Stimulated activated naive CD8-positive, alpha-beta T cell treated with anti-CD3 and anti-CD28 coated beads, Interleukin-15, amount 100 ng/mL, for 72 hours (primary cell): ENCODE measurements around the gene MARVELD2.
A peak's percentile ranks its signal among the peaks of the same experiment; 100 is the strongest.
"Not testable (repeated sequence)": the region's sequence is repeated elsewhere in the genome, so short reads cannot be mapped to it uniquely, and the experiment has no call there.

ENCODE experiments used
- ATAC-seq: fragments of 150-1000 bp; cut with Tn5 transposase; 2 replicates; pipeline ENCODE4 v1.10.0; 2021; ENCODE audit warnings: mild to moderate bottlenecking, moderate library complexity
- DNase-seq, 2 donors: peaks; one replicate each; pipeline ENCODE4 v3.0.0; 2021 to 2022
- H3K27ac Mint-ChIP-seq, 2 donors: one replicate each; pipeline ENCODE4 v1.8.0; 2022; ENCODE audit warnings: mild to moderate bottlenecking in 2 of 2, mixed read lengths in 2 of 2, moderate library complexity in 2 of 2
- H3K27me3 Mint-ChIP-seq: one replicate; pipeline ENCODE4 v1.8.0; 2022; ENCODE audit warnings: mixed read lengths
- H3K4me1 Mint-ChIP-seq: one replicate; pipeline ENCODE4 v1.8.0; 2022; ENCODE audit warnings: mild to moderate bottlenecking, mixed read lengths
- H3K4me3 Mint-ChIP-seq, 2 donors: one replicate each; pipeline ENCODE4 v1.8.0; 2022; ENCODE audit warnings: mild to moderate bottlenecking in 2 of 2, mixed read lengths in 2 of 2, moderate library complexity in 1 of 2
- H3K9me3 Mint-ChIP-seq, 2 donors: one replicate each; pipeline ENCODE4 v1.8.0; 2022; ENCODE audit warnings: mixed read lengths in 2 of 2

The MARVELD2 gene

GRCh38 chr5:69467442-69468225 lies 52.7 kb downstream of the MARVELD2 start:
- peaks cover 0 to 9% of the 10 kb centered on the region in 2 donors for H3K9me3 Mint-ChIP-seq
- no peak overlapping the region for H3K27ac Mint-ChIP-seq
- no peak for DNase-seq
- no peaks in the 10 kb centered on the region for H3K27me3 Mint-ChIP-seq
- H3K4me1 Mint-ChIP-seq: no peaks in the 10 kb centered on the region
- no peak for ATAC-seq
- H3K4me3 Mint-ChIP-seq: no peak overlapping the region

GRCh38 chr5:69468631-69469030 lies 53.7 kb downstream of the MARVELD2 start:
- Mint-ChIP-seq H3K9me3 (peaks cover 0 to 9% of the 10 kb centered on the region in 2 donors), H3K4me3 (no peak overlapping the region), H3K27me3 (no peaks in the 10 kb centered on the region), H3K4me1 (no peaks in the 10 kb centered on the region), H3K27ac (no peak overlapping the region)
- no peak for ATAC-seq
- DNase-seq: no peak

- H3K27me3 Mint-ChIP-seq, H3K4me3 Mint-ChIP-seq, DNase-seq, H3K9me3 Mint-ChIP-seq, H3K4me1 Mint-ChIP-seq, H3K27ac Mint-ChIP-seq, ATAC-seq: not testable (repeated sequence)
Observed at GRCh38 chr5:69471516-69471915, 56.6 kb downstream of the MARVELD2 start.

- not testable (repeated sequence) for H3K27me3 Mint-ChIP-seq
Observed at GRCh38 chr5:69472535-69473143, 57.7 kb downstream of the MARVELD2 start.

GRCh38 chr5:69477170-69477569 lies 62.3 kb downstream of the MARVELD2 start:
- H3K27me3 Mint-ChIP-seq: no peaks in the 10 kb centered on the region
- H3K27ac Mint-ChIP-seq: no peak overlapping the region
- no peaks in the 10 kb centered on the region for H3K4me1 Mint-ChIP-seq
- no peak overlapping the region for H3K4me3 Mint-ChIP-seq
- ATAC-seq: no peak
- no peak for DNase-seq
- H3K9me3 Mint-ChIP-seq: no peaks in the 10 kb centered on the region

More at GRCh38 chr5:69472535-69473143, 57.7 kb downstream of the MARVELD2 start:
- H3K4me3 Mint-ChIP-seq, H3K9me3 Mint-ChIP-seq, H3K27ac Mint-ChIP-seq, ATAC-seq, DNase-seq, H3K4me1 Mint-ChIP-seq: not testable (repeated sequence)

GRCh38 chr5:69478296-69478695 lies 63.4 kb downstream of the MARVELD2 start:
- H3K9me3 Mint-ChIP-seq, H3K4me3 Mint-ChIP-seq, H3K4me1 Mint-ChIP-seq, H3K27ac Mint-ChIP-seq, H3K27me3 Mint-ChIP-seq, DNase-seq, ATAC-seq: not testable (repeated sequence)

- Mint-ChIP-seq H3K27me3 (peaks cover 3% of the 10 kb centered on the region), H3K9me3 (no peaks in the 10 kb centered on the region), H3K27ac (no peak overlapping the region), H3K4me1 (no peaks in the 10 kb centered on the region), H3K4me3 (no peak overlapping the region)
- ATAC-seq (no peak), DNase-seq (no peak)
Observed at GRCh38 chr5:69484891-69485290, 70.0 kb downstream of the MARVELD2 start.

GRCh38 chr5:69485471-69485870 lies 70.6 kb downstream of the MARVELD2 start:
- Mint-ChIP-seq H3K4me3 (no peak overlapping the region), H3K27me3 (peaks cover 9% of the 10 kb centered on the region), H3K9me3 (no peaks in the 10 kb centered on the region), H3K4me1 (no peaks in the 10 kb centered on the region), H3K27ac (no peak overlapping the region)
- DNase-seq (no peak), ATAC-seq (no peak)

- no peak overlapping the region for H3K27ac Mint-ChIP-seq
- ATAC-seq: no peak
- H3K4me1 Mint-ChIP-seq: peaks cover 15% of the 10 kb centered on the region
- H3K27me3 Mint-ChIP-seq: peaks cover 47% of the 10 kb centered on the region
- DNase-seq: no peak
- H3K4me3 Mint-ChIP-seq: no peak overlapping the region
- no peaks in the 10 kb centered on the region for H3K9me3 Mint-ChIP-seq
Observed at GRCh38 chr5:69489246-69489645, 74.3 kb downstream of the MARVELD2 start.

- Mint-ChIP-seq H3K4me3 (no peak overlapping the region), H3K27me3 (peaks cover 64% of the 10 kb centered on the region), H3K4me1 (peaks cover 15% of the 10 kb centered on the region), H3K27ac (no peak overlapping the region), H3K9me3 (no peaks in the 10 kb centered on the region)
- ATAC-seq (no peak), DNase-seq (no peak)
Observed at GRCh38 chr5:69491027-69491426, 76.1 kb downstream of the MARVELD2 start.

GRCh38 chr5:69491838-69492390 lies 77.0 kb downstream of the MARVELD2 start:
- no peak overlapping the region for H3K27ac Mint-ChIP-seq
- H3K4me3 Mint-ChIP-seq: peak overlapping the region; percentile 82 to 85
- ATAC-seq: no peak
- DNase-seq: no peak
- peaks cover 66% of the 10 kb centered on the region for H3K27me3 Mint-ChIP-seq
- H3K4me1 Mint-ChIP-seq: peaks cover 15% of the 10 kb centered on the region
- no peaks in the 10 kb centered on the region for H3K9me3 Mint-ChIP-seq

- H3K27ac Mint-ChIP-seq: peak within 1 kb of the TSS in 1 of 2 donors; percentile 48
- peak within 1 kb of the TSS; percentile 82 to 85 for H3K4me3 Mint-ChIP-seq
- peaks cover 72% of the 10 kb centered on the region for H3K27me3 Mint-ChIP-seq
- H3K9me3 Mint-ChIP-seq: no peaks in the 10 kb centered on the region
- H3K4me1 Mint-ChIP-seq: peaks cover 15% of the 10 kb centered on the region
- DNase-seq (peak; percentile 19 to 31), ATAC-seq (peak; percentile 60)
Observed at GRCh38 chr5:69492391-69492922, 77.5 kb downstream of the MARVELD2 start, which contains the start of gene OCLN. Gene OCLN, plus strand, starts transcription at chr5:69492790. Its CDS starts 11,455 bp downstream, at chr5:69504245.

- peaks cover 77% of the 10 kb centered on the region for H3K27me3 Mint-ChIP-seq
- peak overlapping the region; percentile 82 to 85 for H3K4me3 Mint-ChIP-seq
- ATAC-seq (peak; percentile 71), DNase-seq (peak in 1 of 2 donors; percentile 22)
- peaks cover 15% of the 10 kb centered on the region for H3K4me1 Mint-ChIP-seq
- H3K27ac Mint-ChIP-seq: no peak overlapping the region
- no peaks in the 10 kb centered on the region for H3K9me3 Mint-ChIP-seq
Observed at GRCh38 chr5:69492923-69493395, 78.0 kb downstream of the MARVELD2 start.

- peak overlapping the region; percentile 82 to 85 for H3K4me3 Mint-ChIP-seq
- DNase-seq (peak; percentile 11 to 32), ATAC-seq (peak; percentile 73)
Observed at GRCh38 chr5:69493396-69494133, 78.6 kb downstream of the MARVELD2 start.

More at GRCh38 chr5:69493396-69494133, 78.6 kb downstream of the MARVELD2 start:
- Mint-ChIP-seq H3K27me3 (peaks cover 79% of the 10 kb centered on the region), H3K9me3 (no peaks in the 10 kb centered on the region), H3K27ac (no peak overlapping the region), H3K4me1 (peaks cover 15% of the 10 kb centered on the region)
